ENCODE measurements around the gene RAPH1.

DNA sequence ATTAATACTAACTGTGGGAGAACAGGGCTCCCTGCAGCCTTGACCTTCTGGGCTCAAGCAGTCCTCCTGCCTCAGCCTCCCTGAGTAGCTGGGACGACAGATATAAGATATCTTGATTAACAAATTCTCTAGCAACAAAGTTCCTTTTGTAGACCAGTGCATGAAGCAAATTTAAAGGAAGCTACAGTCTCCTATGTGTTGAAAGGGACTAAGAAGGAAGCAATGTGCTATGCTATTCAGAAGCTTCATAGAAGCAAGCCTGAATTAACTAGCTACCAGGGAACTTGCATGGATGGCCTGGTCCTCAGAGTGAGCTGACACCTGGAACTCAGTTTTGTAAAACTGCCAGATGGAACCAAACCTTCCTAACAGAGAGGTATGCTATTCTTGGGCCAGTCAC is 33.2 kb downstream of the RAPH1 start:
- TF ChIP-seq, protein P1, sequence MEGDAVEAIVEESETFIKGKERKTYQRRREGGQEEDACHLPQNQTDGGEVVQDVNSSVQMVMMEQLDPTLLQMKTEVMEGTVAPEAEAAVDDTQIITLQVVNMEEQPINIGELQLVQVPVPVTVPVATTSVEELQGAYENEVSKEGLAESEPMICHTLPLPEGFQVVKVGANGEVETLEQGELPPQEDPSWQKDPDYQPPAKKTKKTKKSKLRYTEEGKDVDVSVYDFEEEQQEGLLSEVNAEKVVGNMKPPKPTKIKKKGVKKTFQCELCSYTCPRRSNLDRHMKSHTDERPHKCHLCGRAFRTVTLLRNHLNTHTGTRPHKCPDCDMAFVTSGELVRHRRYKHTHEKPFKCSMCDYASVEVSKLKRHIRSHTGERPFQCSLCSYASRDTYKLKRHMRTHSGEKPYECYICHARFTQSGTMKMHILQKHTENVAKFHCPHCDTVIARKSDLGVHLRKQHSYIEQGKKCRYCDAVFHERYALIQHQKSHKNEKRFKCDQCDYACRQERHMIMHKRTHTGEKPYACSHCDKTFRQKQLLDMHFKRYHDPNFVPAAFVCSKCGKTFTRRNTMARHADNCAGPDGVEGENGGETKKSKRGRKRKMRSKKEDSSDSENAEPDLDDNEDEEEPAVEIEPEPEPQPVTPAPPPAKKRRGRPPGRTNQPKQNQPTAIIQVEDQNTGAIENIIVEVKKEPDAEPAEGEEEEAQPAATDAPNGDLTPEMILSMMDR (IDR thresholded peaks at IDR 0.05) = no peak
- TF ChIP-seq POLR2AphosphoS5 (IDR thresholded peaks at IDR 0.05; ENCODE audit: low read depth, low read length) (no peak), SIN3A (IDR thresholded peaks at IDR 0.05; ENCODE audit: borderline replicate concordance, insufficient read depth, low read depth, low read length) (no peak), TCF7L2 (IDR thresholded peaks at IDR 0.05; ENCODE audit: low read depth, low read length) (no peak)
- TF ChIP-seq, protein P2, sequence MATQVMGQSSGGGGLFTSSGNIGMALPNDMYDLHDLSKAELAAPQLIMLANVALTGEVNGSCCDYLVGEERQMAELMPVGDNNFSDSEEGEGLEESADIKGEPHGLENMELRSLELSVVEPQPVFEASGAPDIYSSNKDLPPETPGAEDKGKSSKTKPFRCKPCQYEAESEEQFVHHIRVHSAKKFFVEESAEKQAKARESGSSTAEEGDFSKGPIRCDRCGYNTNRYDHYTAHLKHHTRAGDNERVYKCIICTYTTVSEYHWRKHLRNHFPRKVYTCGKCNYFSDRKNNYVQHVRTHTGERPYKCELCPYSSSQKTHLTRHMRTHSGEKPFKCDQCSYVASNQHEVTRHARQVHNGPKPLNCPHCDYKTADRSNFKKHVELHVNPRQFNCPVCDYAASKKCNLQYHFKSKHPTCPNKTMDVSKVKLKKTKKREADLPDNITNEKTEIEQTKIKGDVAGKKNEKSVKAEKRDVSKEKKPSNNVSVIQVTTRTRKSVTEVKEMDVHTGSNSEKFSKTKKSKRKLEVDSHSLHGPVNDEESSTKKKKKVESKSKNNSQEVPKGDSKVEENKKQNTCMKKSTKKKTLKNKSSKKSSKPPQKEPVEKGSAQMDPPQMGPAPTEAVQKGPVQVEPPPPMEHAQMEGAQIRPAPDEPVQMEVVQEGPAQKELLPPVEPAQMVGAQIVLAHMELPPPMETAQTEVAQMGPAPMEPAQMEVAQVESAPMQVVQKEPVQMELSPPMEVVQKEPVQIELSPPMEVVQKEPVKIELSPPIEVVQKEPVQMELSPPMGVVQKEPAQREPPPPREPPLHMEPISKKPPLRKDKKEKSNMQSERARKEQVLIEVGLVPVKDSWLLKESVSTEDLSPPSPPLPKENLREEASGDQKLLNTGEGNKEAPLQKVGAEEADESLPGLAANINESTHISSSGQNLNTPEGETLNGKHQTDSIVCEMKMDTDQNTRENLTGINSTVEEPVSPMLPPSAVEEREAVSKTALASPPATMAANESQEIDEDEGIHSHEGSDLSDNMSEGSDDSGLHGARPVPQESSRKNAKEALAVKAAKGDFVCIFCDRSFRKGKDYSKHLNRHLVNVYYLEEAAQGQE (IDR thresholded peaks at IDR 0.05; ENCODE audit: insufficient read depth in 1 of 2, low read depth in 2 of 2, low read length in 1 of 2) = no peak

Data from Panc1 (cell line).